Mesenchymal stem cell (in vitro differentiated cells and primary cell): ENCODE measurements around the gene CDYL2.

Experiments
- DNase-seq: peaks from one replicate; pipeline ENCODE4 v3.0.0-alpha.2; 2013
- H2AFZ ChIP-seq: one replicate; pipeline ENCODE4 v1.6.1; 2013; ENCODE audit warnings: low read depth, mild to moderate bottlenecking, control low read depth, inconsistent platforms, low read length, moderate library complexity
- H2AK5ac ChIP-seq: 2 replicates; pipeline ENCODE4 v1.6.1; 2013; ENCODE audit warnings: low read length, moderate library complexity, mild to moderate bottlenecking, inconsistent platforms; ENCODE audit not compliant: severe bottlenecking
- H2BK120ac ChIP-seq: one replicate; pipeline ENCODE4 v1.6.1; 2013; ENCODE audit warnings: low read depth, mild to moderate bottlenecking, inconsistent platforms, low read length, moderate library complexity
- H2BK12ac ChIP-seq, 2 experiments: one replicate each; pipeline ENCODE4 v1.6.1; 2013; ENCODE audit warnings: inconsistent platforms in 2 of 2, low read length in 2 of 2, mild to moderate bottlenecking in 2 of 2, moderate library complexity in 2 of 2, control low read depth in 1 of 2
- H2BK15ac ChIP-seq: one replicate; pipeline ENCODE4 v1.6.1; 2013; ENCODE audit warnings: mild to moderate bottlenecking, low read depth, inconsistent platforms; ENCODE audit not compliant: poor library complexity, severe bottlenecking
- H2BK5ac ChIP-seq: 2 replicates; pipeline ENCODE4 v1.6.1; 2013; ENCODE audit warnings: low read depth, mild to moderate bottlenecking, low read length, control low read depth, inconsistent platforms; ENCODE audit not compliant: poor library complexity, severe bottlenecking
- H3K14ac ChIP-seq, 2 experiments: one replicate each; pipeline ENCODE4 v1.6.1; 2013; ENCODE audit warnings: inconsistent platforms in 2 of 2, low read length in 2 of 2, control low read depth in 1 of 2, mild to moderate bottlenecking in 1 of 2, moderate library complexity in 1 of 2
- H3K18ac ChIP-seq, 2 experiments: one replicate each; pipeline ENCODE4 v1.6.1; 2013; ENCODE audit warnings: inconsistent platforms in 2 of 2, low read length in 2 of 2, control low read depth in 1 of 2, low read depth in 1 of 2, mild to moderate bottlenecking in 1 of 2
- H3K23ac ChIP-seq, 2 experiments: one replicate each; pipeline ENCODE4 v1.6.1; 2013; ENCODE audit warnings: inconsistent platforms in 2 of 2, low read length in 2 of 2, mild to moderate bottlenecking in 2 of 2, moderate library complexity in 2 of 2, control low read depth in 1 of 2
- H3K27ac ChIP-seq: 2 replicates; pipeline ENCODE4 v1.5.1; 2013; ENCODE audit warnings: mild to moderate bottlenecking, moderate library complexity, low read length, control low read depth, inconsistent platforms; ENCODE audit not compliant: poor library complexity, severe bottlenecking
- H3K27me3 ChIP-seq, 2 experiments: 2 replicates each; pipeline versions ENCODE4 v1.6.1 to v1.7.0; 2013; ENCODE audit warnings: low read length in 2 of 2, mild to moderate bottlenecking in 2 of 2, moderate library complexity in 2 of 2, control low read depth in 1 of 2, inconsistent platforms in 1 of 2; ENCODE audit not compliant: control insufficient read depth in 1 of 2, insufficient read depth in 1 of 2
- H3K36me3 ChIP-seq, 2 experiments: 2 replicates each; pipeline versions ENCODE4 v1.6.1 to v1.7.0; 2013; ENCODE audit warnings: low read length in 2 of 2, control low read depth in 1 of 2, inconsistent platforms in 1 of 2, low read depth in 1 of 2, mild to moderate bottlenecking in 1 of 2; ENCODE audit not compliant: insufficient read depth in 2 of 2, control insufficient read depth in 1 of 2
- H3K4ac ChIP-seq, 2 experiments: one replicate each; pipeline ENCODE4 v1.6.1; 2013; ENCODE audit warnings: inconsistent platforms in 2 of 2, low read length in 2 of 2, mild to moderate bottlenecking in 2 of 2, moderate library complexity in 2 of 2, control low read depth in 1 of 2, low read depth in 1 of 2
- H3K4me1 ChIP-seq: 2 replicates; pipeline ENCODE4 v1.6.1; 2013; ENCODE audit warnings: low read depth, low read length, control low read depth; ENCODE audit not compliant: control insufficient read depth, insufficient read depth
- H3K4me2 ChIP-seq: 2 replicates; pipeline ENCODE4 v1.6.1; 2013; ENCODE audit warnings: low read length, mild to moderate bottlenecking, inconsistent platforms; ENCODE audit not compliant: poor library complexity, severe bottlenecking
- H3K4me3 ChIP-seq, 2 experiments: 2 replicates each; pipeline versions ENCODE4 v1.5.1 to v1.7.0; 2013; ENCODE audit warnings: low read length in 2 of 2, mild to moderate bottlenecking in 2 of 2, control low read depth in 1 of 2, low read depth in 1 of 2; ENCODE audit not compliant: insufficient read depth in 1 of 2
- H3K79me1 ChIP-seq: replicated peaks from 2 replicates; pipeline ENCODE4 v1.6.1; 2013; ENCODE audit warnings: mild to moderate bottlenecking, control low read depth, low read length, inconsistent platforms; ENCODE audit not compliant: poor library complexity, severe bottlenecking
- H3K9ac ChIP-seq: 2 replicates; pipeline ENCODE4 v1.7.0; 2013; ENCODE audit warnings: mild to moderate bottlenecking, low read length, moderate library complexity
- H3K9me3 ChIP-seq: 2 replicates; pipeline ENCODE4 v1.7.0; 2013; ENCODE audit warnings: mild to moderate bottlenecking, low read length; ENCODE audit not compliant: control insufficient read depth
- H4K8ac ChIP-seq: one replicate; pipeline ENCODE4 v1.6.1; 2013; ENCODE audit warnings: inconsistent platforms, mild to moderate bottlenecking, low read length, moderate library complexity
- H4K91ac ChIP-seq: one replicate; pipeline ENCODE4 v1.6.1; 2013; ENCODE audit warnings: mild to moderate bottlenecking, low read length, inconsistent platforms
- WGBS: methylation state at CpG from one replicate; pipeline ENCODE4 v1.1.7; 2013; ENCODE audit warnings: mixed read lengths; 5-methylcytosine and 5-hydroxymethylcytosine counted together

Gene CDYL2

GRCh38 chr16:80576343-80576912 is 228.0 kb downstream of the CDYL2 start:
- Histone ChIP-seq H3K79me1 (no peaks in the 10 kb centered on the region), H3K4me3 (no peak overlapping the region), H3K4me2 (no peak overlapping the region), H3K9me3 (no peaks in the 10 kb centered on the region), H2BK15ac (no peak overlapping the region), H2AFZ (no peak overlapping the region), H3K27me3 (no peaks in the 10 kb centered on the region), H4K8ac (no peak overlapping the region), H3K18ac (no peak overlapping the region), H3K36me3 (no peaks in the 10 kb centered on the region), H2AK5ac (no peak overlapping the region), H2BK120ac (no peak overlapping the region), H3K27ac (no peak overlapping the region), H3K4me1 (no peaks in the 10 kb centered on the region), H4K91ac (no peak overlapping the region), H3K9ac (no peak overlapping the region), H3K4ac (no peak overlapping the region), H3K14ac (no peak overlapping the region), H2BK5ac (no peak overlapping the region), H3K23ac (no peak overlapping the region), H2BK12ac (no peak overlapping the region)
- no peak for DNase-seq
- 36% methylated on average over 1 of the region's 1 CpG for WGBS

GRCh38 chr16:80573700-80574120 is 230.7 kb downstream of the CDYL2 start:
- no peak overlapping the region for H3K14ac ChIP-seq
- no peak overlapping the region for H3K23ac ChIP-seq
- H2AFZ ChIP-seq: no peak overlapping the region
- H3K79me1 ChIP-seq: no peaks in the 10 kb centered on the region
- no peak overlapping the region for H3K9ac ChIP-seq
- no peak overlapping the region for H2BK12ac ChIP-seq
- H3K4me3 ChIP-seq: no peak overlapping the region
- no peak overlapping the region for H3K4me2 ChIP-seq
- no peak overlapping the region for H3K4ac ChIP-seq
- no peaks in the 10 kb centered on the region for H3K9me3 ChIP-seq
- no peak overlapping the region for H2AK5ac ChIP-seq
- no peak overlapping the region for H3K18ac ChIP-seq
- DNase-seq: no peak
- H4K8ac ChIP-seq: no peak overlapping the region
- H3K36me3 ChIP-seq: no peaks in the 10 kb centered on the region
- H2BK120ac ChIP-seq: no peak overlapping the region
- H3K27me3 ChIP-seq: no peaks in the 10 kb centered on the region
- no peak overlapping the region for H4K91ac ChIP-seq
- 51% methylated on average over 3 of the region's 6 CpGs for WGBS
- no peak overlapping the region for H3K27ac ChIP-seq
- H2BK5ac ChIP-seq: no peak overlapping the region
- peaks cover 3% of the 10 kb centered on the region for H3K4me1 ChIP-seq
- H2BK15ac ChIP-seq: no peak overlapping the region

GRCh38 chr16:80570106-80570478 is 234.3 kb downstream of the CDYL2 start:
- peaks cover 3% of the 10 kb centered on the region for H3K4me1 ChIP-seq
- DNase-seq: no peak
- H4K8ac ChIP-seq: no peak overlapping the region
- no peak overlapping the region for H2BK120ac ChIP-seq
- WGBS: 64% methylated on average over 5 of the region's 6 CpGs
- no peak overlapping the region for H2BK12ac ChIP-seq
- H2BK5ac ChIP-seq: no peak overlapping the region
- H3K79me1 ChIP-seq: no peaks in the 10 kb centered on the region
- H3K36me3 ChIP-seq: no peaks in the 10 kb centered on the region
- no peak overlapping the region for H3K4me3 ChIP-seq
- H3K9me3 ChIP-seq: no peaks in the 10 kb centered on the region
- no peaks in the 10 kb centered on the region for H3K27me3 ChIP-seq
- no peak overlapping the region for H3K4ac ChIP-seq
- H3K4me2 ChIP-seq: no peak overlapping the region
- no peak overlapping the region for H2BK15ac ChIP-seq
- H3K23ac ChIP-seq: no peak overlapping the region
- H3K14ac ChIP-seq: no peak overlapping the region
- no peak overlapping the region for H3K9ac ChIP-seq
- no peak overlapping the region for H2AK5ac ChIP-seq
- H3K18ac ChIP-seq: no peak overlapping the region
- H2AFZ ChIP-seq: no peak overlapping the region
- H3K27ac ChIP-seq: no peak overlapping the region
- H4K91ac ChIP-seq: no peak overlapping the region

- no peak overlapping the region for H2BK12ac ChIP-seq
- no peak overlapping the region for H2BK120ac ChIP-seq
- H3K36me3 ChIP-seq: no peaks in the 10 kb centered on the region
- H3K9me3 ChIP-seq: no peaks in the 10 kb centered on the region
- H3K18ac ChIP-seq: no peak overlapping the region
- no peaks in the 10 kb centered on the region for H3K27me3 ChIP-seq
- no peak for DNase-seq
- no peak overlapping the region for H2AFZ ChIP-seq
- no peak overlapping the region for H2AK5ac ChIP-seq
- no peak overlapping the region for H3K4me3 ChIP-seq
- H4K8ac ChIP-seq: no peak overlapping the region
- peaks cover 3% of the 10 kb centered on the region for H3K4me1 ChIP-seq
- H3K9ac ChIP-seq: no peak overlapping the region
- H2BK15ac ChIP-seq: no peak overlapping the region
- 68% methylated on average over 7 of the region's 9 CpGs for WGBS
- H2BK5ac ChIP-seq: no peak overlapping the region
- no peak overlapping the region for H4K91ac ChIP-seq
- H3K27ac ChIP-seq: no peak overlapping the region
- H3K4me2 ChIP-seq: no peak overlapping the region
- no peaks in the 10 kb centered on the region for H3K79me1 ChIP-seq
- no peak overlapping the region for H3K4ac ChIP-seq
- H3K23ac ChIP-seq: no peak overlapping the region
- no peak overlapping the region for H3K14ac ChIP-seq
These were observed 234.8 kb downstream of the CDYL2 start for GRCh38 chr16:80569440-80570105.
